Right lobe of liver (tissue), 4 donors: ENCODE results near the gene LBR.

Experiments
- CTCF ChIP-seq, 4 donors: fragments of 200-600 bp in 3 of 4; fragments of 450-650 bp in 1 of 4; IDR thresholded peaks; one replicate each; pipeline versions ENCODE4 v1.5.1 to v1.8.0; 2016 to 2022; ENCODE audit warnings: antibody characterized with exemption in 4 of 4, mild to moderate bottlenecking in 2 of 4
- POLR2A ChIP-seq: fragments of 450-650 bp; IDR thresholded peaks from one replicate; pipeline ENCODE4 v1.6.1; 2017; ENCODE audit warnings: antibody characterized with exemption, mild to moderate bottlenecking
- donor health status: DM: no; HTN: no; CAD: no.
- donor health status: DM: no; HTN: no; CAD: no.
- donor health status: DM: no; HTN: yes; CAD: no.

- no peak for TF ChIP-seq CTCF (IDR thresholded peaks at IDR 0.05)
- no peak for TF ChIP-seq POLR2A
These were observed 59.7 kb downstream of the LBR start for GRCh38 chr1:225368036-225368552.
